COLO829 (cell line): ENCODE measurements around the gene VSTM2L.

Experiments
- DNase-seq: peaks from one replicate; pipeline ENCODE4 v3.0.0; 2012; ENCODE audit warnings: low spot score

VSTM2L gene

DNA sequence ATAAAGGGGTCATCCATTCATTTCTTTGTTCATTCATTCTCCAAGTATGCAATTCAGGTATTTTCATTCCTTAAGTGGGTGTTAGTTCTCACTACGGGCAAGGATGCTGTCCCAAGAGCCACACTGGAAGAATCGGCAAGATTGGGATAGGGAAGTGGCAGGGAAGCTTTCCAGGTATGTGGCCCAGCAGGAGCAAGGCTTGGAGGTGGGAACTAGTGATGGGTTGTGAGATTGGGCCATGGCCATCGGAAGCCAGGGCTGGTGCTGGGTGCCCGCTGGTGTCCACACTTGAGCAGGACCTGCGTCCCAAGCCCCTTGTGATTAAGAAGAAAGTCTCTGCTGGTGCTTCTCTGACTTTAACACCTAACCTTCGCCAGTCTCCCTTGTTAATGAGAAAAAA lies 15.1 kb downstream of the VSTM2L start:
- DNase-seq = no peak

DNA sequence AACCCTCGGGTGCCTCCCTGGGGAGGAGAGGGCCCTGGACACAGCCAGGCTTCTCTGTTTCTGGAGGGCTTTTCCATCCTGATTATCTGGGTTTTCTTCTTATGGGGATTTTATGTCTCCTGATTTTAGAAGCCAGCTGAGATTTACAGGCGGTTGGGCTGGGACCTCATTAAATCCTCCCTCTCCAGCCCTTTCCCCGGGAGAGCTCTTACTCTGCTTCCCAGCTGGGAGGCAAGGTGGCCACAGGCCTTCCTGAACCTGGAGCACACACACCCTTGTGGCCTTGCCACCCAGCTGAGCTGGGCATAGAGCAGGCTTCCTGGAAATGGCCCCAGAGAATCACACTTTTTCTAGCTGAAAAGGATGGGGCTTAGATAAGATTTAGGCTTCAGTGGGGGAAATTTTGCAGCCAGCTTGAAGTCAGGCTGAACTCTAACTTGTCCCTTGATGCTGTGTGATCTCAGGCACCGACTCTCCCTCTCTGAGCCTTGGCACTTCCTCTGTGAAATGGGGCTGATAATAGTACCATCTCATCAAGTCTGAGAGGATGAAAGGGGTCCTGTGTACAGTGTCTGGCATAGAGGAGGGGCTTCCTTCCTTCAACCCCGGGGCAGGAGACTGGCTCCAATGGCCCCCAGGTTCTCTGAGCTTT lies 16.6 kb downstream of the VSTM2L start:
- DNase-seq = no peak

DNA sequence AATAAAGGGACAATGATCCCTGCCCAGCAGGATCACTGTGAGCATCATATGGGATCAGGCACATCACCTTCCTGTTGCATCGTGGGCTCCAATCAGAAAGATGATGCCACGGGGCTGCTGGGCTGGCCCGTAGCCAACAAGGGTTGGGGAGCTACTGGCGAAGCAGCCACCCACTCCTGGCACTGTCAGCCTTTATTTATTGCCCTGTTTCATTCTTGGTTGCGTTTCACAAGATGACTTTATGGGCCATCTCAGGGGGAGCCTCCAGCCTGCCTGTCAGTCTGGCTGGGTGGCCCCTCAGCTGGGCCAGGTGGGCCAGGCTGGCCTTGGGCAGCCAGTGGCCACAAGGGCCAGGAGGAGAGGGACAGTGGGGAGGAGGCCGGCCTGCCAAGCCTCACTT lies 17.3 kb downstream of the VSTM2L start:
- DNase-seq = no peak

DNA sequence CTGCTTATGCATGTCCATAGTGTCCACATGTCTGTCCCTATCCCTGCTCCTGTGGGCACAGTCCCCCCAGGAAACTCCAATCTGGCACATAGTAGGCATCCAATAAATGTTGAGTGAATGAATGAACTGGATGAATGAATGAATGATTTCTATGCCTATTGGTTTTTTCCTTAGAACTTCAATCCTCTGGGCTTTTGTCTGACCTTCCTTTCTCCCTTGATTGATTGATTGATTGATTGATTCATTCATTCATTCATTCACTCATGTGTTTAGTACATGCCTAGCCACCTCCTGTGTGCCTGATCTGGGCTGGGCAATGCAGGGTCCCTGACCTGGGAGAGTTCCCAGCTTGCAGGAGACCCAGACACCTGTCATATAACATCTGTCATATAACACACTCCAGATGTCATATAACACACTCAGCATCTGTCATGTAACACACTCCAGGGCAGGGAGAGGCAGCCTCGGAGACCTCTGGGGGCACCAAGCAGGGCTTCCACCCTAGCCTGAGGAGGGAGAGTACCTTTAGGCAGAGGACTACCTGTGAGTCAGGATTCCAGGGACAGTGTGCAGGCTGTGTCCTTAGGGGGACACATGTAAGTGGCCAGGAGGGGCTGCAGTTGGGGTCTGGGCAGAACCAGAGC lies 17.9 kb downstream of the VSTM2L start:
- no peak for DNase-seq

DNA sequence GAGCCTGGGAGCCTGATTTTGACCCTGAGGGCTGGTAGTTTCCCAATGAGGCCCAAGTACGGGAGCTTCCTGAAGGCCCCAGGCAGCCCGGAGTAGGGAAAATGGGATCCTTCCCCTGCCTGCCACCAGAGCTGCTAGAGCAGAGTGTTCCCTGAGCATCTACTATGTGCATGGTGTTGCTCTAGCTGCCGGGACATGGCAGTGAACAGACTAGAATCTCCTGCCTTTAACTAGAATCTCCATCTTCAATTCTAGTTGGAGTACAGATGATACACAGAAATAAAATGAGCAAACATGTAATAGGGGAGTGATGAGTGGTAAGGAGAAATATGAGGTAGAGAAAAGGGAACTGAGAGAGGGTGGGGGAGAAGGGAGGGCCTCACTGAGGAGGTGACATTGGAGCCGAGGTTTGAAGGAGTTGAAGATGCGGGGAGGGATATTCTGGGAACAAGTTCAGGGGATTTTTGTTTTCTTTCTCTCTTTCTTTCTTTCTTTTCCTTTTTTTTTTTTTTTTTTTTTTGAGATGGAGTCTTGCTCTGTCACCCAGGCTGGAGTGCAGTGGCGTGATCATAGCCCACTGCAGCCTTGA lies 18.5 kb downstream of the VSTM2L start:
- no peak for DNase-seq

DNA sequence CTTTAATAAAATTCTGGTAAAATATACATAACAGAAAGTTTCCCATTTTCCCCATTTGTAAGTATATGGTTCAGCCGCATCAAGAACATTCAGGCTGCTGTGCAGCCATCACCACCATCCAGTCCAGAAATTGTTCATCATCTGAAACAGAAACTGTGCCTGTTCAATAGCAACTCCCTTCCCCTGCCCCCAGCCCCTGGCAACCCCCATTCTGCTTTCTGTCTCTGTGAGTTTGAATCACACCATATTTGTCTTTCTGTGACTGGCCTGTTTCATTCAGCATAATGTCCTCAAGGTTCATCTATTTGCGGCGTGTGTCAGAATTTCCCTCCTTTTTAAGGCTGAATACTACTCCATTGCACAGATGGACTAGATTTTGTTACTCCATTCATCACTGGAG lies 19.1 kb downstream of the VSTM2L start:
- DNase-seq = no peak

DNA sequence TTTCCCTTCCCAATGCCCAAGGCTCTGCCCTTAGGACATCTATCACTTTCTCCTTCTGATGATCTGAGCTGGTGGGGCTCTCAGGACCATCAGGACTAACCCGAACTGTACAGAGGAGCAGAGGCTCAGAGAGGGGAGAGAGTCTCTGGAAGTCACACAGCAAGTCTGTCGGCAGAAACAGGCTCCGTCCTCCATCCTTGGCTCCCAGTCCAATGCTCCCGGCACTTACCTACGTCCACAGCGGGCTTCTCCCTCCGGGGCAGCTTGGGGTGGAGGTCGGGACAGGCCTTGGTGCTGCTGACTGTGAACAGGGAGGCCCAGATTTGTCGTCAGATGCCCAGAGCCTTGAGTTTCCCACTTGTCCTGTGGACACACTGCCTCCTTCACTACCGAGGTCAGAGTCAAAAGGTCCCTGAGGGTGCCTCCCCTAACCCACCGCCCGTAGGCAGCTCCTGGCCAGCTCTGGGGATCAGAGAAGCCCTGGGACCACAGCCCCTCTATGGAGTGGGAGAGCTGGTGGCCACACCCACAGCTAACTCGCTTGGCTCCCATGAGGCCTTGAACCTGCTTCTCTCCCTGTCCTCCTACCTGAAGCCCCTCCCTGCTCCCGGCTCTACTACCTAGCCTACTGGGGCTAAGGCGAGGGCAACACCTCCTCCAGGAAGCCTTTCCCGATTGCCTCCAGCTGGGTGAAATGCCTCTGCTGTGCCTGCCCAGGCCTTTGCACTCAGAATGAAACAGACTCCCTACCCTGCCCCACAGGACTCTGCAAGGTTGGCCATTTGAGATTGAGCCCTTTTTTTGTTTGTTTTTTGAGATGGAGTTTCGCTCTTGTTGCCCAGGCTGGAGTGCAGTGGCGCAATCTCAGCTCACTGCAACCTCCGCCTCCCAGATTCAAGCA lies 22.6 kb downstream of the VSTM2L start:
- DNase-seq = no peak

DNA sequence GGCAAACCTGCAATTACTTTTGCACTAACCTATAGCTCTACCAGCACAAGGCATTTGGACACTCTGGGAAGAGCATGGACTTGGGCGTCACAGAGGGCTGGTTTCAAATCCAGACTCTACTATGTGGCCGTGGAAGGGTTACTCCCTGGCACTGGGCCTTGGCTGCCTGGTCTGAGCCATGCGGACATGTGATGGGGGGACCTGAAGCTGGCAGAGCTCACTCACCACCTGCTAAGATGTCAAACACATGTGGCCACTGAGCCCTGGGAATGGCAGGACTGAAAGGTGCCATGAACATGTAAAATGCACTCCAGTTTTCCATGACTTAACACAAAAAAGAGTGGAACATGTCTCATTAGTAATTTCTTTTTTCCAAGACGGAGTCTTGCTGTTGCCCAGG lies 23.7 kb downstream of the VSTM2L start:
- DNase-seq = no peak

DNA sequence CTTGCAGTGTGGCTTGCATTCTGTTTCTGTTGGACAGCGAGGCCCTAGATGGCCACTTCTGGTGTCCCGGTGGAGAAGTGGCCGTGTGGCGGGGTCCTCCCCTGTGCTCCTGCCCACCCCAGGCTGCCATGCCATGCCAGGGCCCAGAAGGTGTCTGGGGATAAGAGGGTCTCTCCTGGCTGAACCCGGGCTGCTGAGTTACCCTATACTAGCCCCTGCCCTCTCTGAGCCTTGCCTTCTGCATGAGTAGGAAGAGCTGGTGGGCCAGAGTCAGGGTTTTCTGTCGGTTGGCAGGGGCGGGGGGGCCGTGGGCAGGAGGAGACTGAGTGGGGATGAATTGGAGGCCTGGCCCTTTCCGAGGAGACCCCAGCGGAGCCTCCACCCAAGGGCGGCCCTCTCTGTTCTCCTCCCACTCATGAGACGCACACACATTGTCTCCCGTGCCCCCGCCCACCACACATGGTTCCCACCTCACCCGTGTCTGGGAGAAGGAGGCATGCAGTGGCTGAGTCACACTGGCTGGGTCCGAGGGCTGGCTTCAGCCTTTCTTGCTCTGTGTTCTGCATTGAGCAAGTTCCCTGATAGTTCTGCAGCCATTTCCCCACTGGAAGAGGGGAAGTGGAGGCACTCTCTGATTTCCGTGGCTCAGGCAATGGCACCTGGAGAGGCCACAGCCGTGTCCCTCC lies 24.6 kb downstream of the VSTM2L start:
- DNase-seq = no peak

DNA sequence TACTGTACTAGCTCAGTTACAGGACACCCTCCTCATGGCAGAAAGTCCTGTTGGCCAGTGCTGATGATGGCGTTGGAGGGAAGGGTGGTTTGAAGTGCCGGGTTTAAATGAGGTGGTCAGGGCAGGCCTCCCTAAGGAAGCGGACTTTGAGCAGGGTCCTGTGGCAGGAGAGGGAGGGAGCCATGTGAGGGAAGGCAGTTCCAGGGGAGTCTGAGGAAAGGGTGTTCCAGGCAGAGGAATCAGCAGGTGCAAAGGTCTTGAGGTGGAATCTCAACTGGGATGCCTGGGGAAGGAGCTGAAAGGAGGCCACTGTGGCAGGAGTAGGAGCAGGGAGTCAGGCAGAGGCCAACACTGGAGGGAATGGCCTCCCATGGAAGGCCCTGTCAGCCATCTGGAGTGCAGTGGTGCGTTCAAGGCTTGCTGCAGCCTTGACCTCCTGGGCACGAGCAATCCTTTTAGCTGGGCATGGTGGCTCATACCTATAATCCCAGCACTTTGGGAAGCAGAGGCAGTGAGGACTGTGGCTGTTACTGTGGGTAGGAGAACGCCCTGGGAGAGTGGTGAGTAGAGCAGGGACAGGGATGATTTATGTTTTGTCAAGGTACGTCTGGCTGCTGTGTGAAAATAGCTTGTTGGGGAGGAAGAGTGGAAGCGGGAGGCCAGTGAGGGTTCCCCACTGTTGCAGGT lies 26.2 kb downstream of the VSTM2L start:
- DNase-seq = no peak

DNA sequence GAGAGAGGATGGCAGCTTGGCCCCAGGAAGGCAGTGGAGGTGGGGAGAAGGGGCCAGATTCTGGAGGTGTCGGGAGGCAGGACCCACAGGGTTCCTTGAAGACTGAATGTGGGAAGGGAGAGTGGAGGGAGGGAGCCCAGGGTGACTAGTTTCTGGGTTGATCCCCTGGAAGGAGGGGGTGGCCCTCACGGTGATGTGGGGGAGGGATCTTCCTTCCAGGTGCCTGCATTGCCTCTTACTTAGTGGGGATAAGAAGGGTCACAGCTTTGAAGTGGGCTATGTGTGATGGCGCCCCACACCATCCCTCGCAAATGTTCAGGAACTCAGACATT lies 26.7 kb downstream of the VSTM2L start:
- DNase-seq = no peak

DNA sequence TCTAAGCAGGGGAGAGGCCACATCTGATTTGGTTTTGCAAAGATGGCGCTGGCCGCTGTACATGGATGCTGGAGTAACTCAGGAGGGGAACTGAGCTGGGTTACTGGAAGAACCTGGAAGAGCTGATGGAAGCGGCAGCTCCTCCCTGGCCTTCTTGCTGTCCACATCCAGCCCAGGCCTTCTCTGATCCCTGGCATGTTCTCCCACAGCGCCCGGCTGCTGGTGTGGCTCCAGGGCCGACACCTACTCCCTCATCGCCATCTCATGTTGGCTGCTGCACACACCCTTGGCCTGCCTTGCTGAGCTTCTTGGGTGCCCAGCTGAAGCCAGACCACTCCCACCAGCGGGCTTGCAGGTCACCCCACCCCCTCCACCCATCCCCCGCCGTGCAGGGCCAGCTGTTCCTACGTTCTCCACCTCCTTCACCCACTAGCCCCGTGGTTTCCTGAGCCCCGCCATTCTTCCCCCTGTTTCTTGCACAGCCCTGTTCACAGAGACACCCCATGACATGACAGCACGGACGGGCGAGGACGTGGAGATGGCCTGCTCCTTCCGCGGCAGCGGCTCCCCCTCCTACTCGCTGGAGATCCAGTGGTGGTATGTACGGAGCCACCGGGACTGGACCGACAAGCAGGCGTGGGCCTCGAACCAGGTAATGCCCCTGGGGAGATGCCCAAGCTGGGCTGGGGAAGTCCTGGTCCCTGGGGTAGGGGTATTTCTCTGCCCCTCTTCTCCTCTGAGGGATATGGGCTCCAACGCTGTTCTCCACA lies 28.4 kb downstream of the VSTM2L start:
- no peak for DNase-seq

DNA sequence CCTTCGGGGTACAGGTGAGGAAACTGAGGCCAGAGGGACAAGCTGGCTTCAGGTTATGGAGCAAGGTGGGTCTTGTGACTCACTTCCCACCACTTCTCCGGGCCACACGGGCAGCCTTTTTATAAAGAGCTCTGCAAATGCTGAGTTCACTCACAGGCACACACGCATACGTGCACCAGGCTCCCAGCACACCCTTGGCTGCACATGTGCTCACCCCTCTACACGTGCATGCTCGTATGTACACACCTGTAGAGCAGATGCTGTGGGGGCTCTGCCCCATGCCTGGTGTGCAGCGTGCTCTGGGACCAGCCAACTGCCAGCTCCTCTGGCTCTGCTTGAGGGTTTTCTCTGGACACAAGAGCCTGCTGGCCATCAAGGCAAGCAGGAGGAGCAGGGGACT lies 29.1 kb downstream of the VSTM2L start:
- DNase-seq = no peak

DNA sequence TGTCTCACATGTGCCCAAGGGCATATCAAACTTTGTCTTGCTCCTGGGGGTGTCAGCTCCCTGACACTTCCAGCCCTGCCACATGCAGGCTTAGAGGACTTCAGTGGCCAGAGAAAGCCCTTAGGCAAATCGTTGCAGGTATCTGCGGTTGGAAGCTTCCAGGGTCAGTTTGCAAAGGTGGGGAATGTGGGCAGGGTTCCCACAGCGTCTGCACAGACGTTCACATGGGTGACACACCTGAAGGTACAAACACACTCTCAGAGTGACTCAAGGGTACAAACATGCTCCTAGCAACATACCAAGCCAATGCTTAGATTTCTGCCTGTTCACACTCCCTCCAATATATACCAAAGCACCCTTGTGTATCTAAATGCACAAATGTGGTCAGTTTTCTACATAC lies 30.0 kb downstream of the VSTM2L start:
- DNase-seq = no peak

DNA sequence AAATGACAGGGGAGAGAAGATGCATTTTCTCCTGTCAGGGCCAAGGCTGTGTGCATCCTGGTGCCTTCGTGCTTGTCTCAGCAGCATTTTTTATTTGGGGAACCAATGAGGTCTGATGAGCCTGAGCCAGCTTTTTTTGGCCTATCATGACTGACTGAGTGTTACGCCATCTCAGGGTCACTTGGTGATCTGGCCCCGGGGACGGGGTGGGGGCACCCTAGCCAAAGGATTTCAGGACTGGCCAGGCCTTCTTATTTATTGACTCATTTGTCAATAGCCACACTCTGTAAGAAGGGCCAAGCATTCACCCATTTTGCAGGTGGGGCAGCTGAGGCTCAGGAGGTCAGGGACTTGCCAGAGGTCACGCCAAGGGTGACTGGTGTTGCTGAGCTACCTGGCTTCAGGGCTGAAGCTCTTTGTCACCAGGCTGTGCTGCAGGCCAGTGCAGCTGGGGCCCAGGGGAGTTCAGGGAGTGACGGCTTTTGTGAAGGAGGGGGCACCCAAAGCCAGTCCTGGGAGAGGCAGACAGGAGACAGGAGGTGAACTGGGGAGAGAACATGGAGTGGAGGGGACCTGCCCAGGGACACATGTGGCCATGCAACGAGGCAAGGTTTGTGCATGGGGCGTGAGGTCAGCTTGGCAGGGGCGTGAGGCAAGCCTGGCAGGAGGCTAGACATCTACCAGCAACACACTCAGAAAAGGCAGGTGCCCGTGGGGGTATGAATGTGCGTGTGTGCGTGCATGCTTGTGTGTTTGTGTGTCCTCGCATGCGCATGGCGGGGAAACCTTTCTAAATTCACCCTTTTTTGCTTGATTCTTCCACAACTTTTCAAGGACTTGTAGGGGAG lies 31.1 kb downstream of the VSTM2L start:
- no peak for DNase-seq

DNA sequence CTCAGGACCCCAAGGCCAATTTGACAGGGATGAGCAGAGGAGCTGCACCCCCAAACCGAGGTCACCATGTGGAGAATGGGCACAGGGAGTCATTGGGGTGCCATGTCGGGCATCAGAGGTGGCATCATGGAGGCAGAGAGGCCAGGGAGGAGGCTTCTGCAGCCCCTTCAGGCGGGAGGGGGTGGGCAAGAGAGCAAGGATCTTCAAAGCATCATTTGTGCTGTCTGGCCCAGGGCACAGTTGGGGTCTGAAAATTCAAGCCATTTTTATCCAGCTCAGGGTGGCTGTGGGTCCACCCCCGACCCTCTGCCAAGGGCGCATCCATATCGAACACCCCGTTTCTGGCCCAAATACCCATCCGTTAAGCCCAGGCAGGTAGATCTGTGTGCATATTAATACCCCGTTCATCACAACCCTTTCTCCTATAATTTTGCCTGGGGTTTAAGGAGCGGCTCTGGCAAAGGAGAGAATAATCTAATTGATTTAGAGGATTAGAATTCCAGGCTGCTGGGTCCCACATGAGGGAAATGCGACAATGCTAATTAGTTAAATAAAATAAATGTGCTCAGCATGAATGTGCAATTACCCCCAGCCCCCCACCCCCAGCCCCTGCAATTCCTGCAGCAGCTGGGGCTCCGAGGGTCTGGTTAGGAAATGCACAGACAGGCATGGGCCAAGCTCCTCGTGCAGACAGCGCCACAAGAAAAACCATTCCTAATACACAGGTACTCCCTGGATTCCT lies 31.9 kb downstream of the VSTM2L start:
- DNase-seq = no peak

DNA sequence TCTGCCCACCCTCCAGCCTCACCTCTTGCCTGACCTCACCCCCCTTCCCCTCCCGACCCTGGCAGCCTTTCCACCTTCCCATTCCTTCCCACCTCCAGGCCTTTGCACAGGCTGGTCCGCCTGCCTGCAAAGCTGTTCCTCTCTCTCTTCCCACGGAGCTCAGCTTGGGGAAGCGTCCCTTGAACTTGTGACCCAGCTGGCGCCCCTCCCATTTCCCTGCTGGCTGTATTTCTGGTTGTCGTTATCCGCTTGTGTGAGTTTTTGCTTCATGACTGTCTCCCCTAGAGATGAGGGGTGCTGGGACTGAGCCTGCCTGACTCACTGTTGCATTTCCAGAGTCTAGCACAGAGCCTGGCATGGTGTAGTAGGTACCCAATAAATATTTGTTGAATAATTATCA lies 32.5 kb downstream of the VSTM2L start:
- DNase-seq = no peak

DNA sequence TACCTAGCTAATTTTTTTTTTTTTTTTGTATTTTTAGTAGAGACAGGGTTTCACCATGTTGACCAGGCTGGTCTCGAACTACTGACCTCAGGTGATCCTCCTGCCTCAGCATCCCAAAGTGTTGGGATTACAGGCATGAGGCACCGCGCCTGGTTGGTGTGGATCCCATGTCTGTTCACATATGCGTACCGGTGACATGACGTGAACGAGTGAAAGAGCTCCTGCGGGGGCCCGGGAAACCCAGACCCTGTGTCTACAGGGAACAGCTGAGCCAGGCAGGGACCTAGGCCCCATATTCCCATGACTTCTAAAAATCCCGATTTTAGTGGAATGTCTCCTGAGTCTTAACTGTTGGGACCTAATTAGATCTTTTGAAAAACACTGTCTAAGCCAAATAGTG lies 33.1 kb downstream of the VSTM2L start:
- DNase-seq = no peak

DNA sequence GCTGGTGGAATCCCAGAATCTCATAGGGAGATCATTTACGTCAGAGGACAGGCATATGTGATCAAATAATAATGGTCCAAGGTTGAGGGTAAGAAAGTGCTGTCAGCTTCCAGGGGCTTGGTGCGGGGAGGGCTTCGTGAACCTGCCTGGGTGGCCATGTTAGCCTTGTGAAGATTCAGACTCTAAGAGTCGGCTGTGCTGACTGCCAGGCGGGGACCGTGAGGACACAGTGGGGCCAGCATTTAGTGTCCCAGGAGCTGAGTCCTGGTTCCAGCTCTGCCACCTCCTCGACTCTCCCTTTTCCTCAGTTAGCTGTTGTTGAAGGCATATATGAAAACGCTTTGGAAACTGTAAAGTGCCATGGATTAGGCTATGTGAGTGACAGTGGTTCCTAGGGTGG lies 33.5 kb downstream of the VSTM2L start:
- DNase-seq = no peak
